Measurements from ENCODE around the gene COPG1. TPM values are rescaled to one million over a fixed set of nuclear protein-coding genes. Genes with fewer than 3 reads are reported as not detected.

COPG1 gene, protein sequence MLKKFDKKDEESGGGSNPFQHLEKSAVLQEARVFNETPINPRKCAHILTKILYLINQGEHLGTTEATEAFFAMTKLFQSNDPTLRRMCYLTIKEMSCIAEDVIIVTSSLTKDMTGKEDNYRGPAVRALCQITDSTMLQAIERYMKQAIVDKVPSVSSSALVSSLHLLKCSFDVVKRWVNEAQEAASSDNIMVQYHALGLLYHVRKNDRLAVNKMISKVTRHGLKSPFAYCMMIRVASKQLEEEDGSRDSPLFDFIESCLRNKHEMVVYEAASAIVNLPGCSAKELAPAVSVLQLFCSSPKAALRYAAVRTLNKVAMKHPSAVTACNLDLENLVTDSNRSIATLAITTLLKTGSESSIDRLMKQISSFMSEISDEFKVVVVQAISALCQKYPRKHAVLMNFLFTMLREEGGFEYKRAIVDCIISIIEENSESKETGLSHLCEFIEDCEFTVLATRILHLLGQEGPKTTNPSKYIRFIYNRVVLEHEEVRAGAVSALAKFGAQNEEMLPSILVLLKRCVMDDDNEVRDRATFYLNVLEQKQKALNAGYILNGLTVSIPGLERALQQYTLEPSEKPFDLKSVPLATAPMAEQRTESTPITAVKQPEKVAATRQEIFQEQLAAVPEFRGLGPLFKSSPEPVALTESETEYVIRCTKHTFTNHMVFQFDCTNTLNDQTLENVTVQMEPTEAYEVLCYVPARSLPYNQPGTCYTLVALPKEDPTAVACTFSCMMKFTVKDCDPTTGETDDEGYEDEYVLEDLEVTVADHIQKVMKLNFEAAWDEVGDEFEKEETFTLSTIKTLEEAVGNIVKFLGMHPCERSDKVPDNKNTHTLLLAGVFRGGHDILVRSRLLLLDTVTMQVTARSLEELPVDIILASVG
- total RNA-seq = 10 to 100 TPM; 64.6 to 95.8 (median 74.0) TPM

DNA sequence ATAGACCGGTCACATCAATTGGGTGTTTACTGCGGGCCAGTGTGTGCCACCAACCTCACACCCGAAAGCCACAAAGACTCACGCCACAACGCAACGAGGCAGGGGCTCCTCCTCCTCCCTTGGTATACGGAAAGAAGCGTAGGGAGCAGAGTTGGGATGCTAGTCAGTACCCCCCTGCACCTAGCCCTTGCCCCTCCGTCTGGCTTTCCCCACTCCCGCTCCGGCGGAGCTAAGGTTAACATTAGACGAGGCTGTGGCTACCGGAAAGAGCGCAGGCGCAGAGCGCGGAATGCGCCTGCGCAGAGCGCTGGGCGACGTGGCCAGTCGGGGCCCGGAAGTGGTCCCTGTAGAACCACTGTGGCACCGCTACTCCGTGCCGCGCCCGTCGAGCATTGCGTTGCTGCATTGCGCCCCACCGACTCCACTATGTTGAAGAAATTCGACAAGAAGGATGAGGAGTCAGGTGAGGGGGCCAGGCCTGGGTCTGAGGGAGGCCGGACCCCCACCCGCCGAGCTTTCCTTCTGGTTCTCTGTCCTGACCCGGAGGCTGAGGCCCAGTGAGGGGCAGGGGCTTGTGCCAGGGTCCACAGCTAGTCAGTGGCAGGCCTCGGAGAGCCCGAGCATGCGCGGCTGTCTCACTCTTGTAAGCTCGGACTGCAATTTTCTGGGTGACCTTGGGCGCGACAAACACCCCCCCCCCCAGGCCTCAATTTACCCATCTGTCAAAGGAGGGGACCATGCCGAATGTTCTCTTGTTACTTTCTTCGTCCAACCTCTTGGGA is at the start of gene COPG1:
Gene COPG1 (plus strand): TSS at position 323 of the 782 bp plus-strand sequence. CDS start 104 bp downstream, at position 427.
- H3K4me3 ChIP-seq = peak within 1 kb of the TSS; percentile 91 to 98
- H3K27ac ChIP-seq = peak within 1 kb of the TSS; percentile 73 to 91 (median 85)
- peak; percentile 94 for ATAC-seq
- H3K27me3 ChIP-seq = no peaks in the 10 kb centered on the region
- peaks cover 0 to 66% (median 20%) of the 10 kb centered on the region in 3 donors for H3K4me1 ChIP-seq
- TF ChIP-seq POLR2A (IDR thresholded peaks at IDR 0.05) = peak; percentile 93 to 94
- no peak for TF ChIP-seq EP300 (IDR thresholded peaks at IDR 0.05)
- peak; percentile 96 for TF ChIP-seq POLR2AphosphoS5 (IDR thresholded peaks at IDR 0.05)
- TF ChIP-seq, protein P1, sequence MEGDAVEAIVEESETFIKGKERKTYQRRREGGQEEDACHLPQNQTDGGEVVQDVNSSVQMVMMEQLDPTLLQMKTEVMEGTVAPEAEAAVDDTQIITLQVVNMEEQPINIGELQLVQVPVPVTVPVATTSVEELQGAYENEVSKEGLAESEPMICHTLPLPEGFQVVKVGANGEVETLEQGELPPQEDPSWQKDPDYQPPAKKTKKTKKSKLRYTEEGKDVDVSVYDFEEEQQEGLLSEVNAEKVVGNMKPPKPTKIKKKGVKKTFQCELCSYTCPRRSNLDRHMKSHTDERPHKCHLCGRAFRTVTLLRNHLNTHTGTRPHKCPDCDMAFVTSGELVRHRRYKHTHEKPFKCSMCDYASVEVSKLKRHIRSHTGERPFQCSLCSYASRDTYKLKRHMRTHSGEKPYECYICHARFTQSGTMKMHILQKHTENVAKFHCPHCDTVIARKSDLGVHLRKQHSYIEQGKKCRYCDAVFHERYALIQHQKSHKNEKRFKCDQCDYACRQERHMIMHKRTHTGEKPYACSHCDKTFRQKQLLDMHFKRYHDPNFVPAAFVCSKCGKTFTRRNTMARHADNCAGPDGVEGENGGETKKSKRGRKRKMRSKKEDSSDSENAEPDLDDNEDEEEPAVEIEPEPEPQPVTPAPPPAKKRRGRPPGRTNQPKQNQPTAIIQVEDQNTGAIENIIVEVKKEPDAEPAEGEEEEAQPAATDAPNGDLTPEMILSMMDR (IDR thresholded peaks at IDR 0.05) = peak in 1 of 4 experiments; percentile 6
- WGBS, 2 donors (ENCODE audit: low coverage in 1 of 2) = 0 to 1% methylated on average over 4 to 13 of the region's 48 CpGs
- no peaks in the 10 kb centered on the region for H3K9me3 ChIP-seq
- peaks cover 0 to 36% of the 10 kb centered on the region in 2 donors for H3K36me3 ChIP-seq

DNA sequence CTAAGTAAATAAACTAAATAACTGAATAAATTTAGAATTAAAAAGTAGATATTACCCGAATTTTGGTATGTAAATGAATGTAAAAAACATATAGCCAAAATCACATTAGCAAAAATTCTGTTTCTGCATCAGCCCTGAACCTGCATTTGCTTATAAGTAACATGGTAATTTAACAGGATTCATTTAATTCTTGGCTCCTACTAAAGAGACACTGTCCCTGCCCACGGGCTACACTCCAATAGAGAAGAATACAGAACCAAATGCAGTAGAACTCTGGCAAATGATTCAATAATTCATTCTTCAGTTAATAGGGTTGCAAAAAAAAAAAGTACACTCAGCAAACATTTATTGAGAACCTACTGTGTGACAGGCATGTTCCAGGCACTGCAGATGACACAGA is 44.9 kb upstream of the COPG1 start:
- no peaks in the 10 kb centered on the region for H3K9me3 ChIP-seq
- TF ChIP-seq POLR2AphosphoS5 (IDR thresholded peaks at IDR 0.05) (no peak), POLR2A (IDR thresholded peaks at IDR 0.05) (no peak), EP300 (IDR thresholded peaks at IDR 0.05) (no peak)
- TF ChIP-seq, protein P1 (IDR thresholded peaks at IDR 0.05) = no peak
- H3K36me3 ChIP-seq = no peaks in the 10 kb centered on the region
- no peak overlapping the region for H3K4me3 ChIP-seq
- peaks cover 0 to 13% (median 5%) of the 10 kb centered on the region in 3 donors for H3K4me1 ChIP-seq
- no peak overlapping the region for H3K27ac ChIP-seq
- no peak for ATAC-seq
- no peaks in the 10 kb centered on the region for H3K27me3 ChIP-seq
- WGBS, 2 donors (ENCODE audit: low coverage in 1 of 2) = 66 to 100% methylated on average over 1 to 2 of the region's 2 CpGs

DNA sequence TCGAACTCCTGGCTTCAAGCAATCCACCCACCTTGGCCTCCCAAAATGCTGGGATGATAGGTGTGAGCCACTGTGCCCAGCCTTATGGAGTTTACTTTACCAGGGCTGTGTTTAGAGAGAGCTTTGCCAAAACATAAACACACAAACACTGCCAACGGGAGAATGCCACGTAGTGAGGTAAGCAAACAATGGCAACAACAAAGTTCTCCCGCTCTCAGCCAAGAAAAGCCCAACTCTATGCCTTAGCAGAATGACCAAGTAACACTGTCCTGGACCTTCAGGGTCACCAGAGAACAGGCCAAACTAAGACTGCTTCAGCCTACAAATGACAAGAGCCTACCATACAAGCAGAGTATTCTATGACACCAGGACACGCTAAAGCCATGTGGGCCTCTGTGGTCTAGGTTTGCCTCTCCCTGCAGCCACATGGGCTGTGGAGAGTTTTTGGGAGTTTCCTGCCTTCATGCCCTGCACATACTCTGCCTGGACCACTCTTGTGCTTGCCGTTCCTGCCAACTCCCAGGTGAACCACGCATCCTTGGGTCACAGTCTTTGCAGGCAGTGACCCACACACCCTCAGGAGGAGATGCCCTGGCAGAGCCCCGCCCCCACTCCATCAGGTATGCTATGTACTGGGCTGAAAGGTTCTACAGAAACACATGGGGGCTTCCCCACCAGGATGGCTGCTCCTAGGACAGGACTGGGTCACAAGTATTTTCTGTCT is 44.1 kb upstream of the COPG1 start:
- no peak for ATAC-seq
- TF ChIP-seq POLR2A (IDR thresholded peaks at IDR 0.05) (no peak), EP300 (IDR thresholded peaks at IDR 0.05) (no peak), POLR2AphosphoS5 (IDR thresholded peaks at IDR 0.05) (no peak)
- TF ChIP-seq, protein P1 (IDR thresholded peaks at IDR 0.05) = no peak
- Histone ChIP-seq H3K4me1 (peaks cover 0 to 13% (median 5%) of the 10 kb centered on the region in 3 donors), H3K27me3 (no peaks in the 10 kb centered on the region), H3K4me3 (no peak overlapping the region), H3K27ac (no peak overlapping the region), H3K36me3 (no peaks in the 10 kb centered on the region), H3K9me3 (no peaks in the 10 kb centered on the region)
- WGBS, 2 donors (ENCODE audit: low coverage in 1 of 2) = 75 to 100% methylated on average over 1 to 4 of the region's 8 CpGs

DNA sequence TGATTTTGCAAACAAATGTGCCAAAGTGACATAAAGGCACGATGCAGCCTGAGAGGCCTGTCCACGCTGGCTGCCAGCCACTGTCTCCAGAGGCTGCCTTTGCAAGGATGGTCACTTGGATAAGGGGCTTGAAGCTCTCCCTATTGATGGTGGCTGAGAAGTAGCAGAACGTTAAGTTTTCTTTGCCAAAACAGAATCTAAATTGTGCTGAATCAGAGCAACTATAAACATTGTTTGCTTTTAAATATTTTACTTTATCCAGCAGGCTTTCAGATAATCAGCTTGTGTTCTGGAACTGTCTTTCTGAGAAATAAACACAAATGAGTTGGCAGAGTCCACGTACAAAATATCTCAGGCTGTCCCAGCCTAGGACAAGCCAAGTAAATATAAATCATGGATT is 41.9 kb upstream of the COPG1 start:
- Histone ChIP-seq H3K4me1 (peaks cover 0 to 26% (median 15%) of the 10 kb centered on the region in 3 donors), H3K9me3 (no peaks in the 10 kb centered on the region), H3K27ac (peak overlapping the region in 3 of 4 donors; percentile 22 to 61 (median 50)), H3K4me3 (no peak overlapping the region), H3K27me3 (no peaks in the 10 kb centered on the region), H3K36me3 (no peaks in the 10 kb centered on the region)
- ATAC-seq = no peak
- 21 to 44% methylated on average over 3 to 4 of the region's 4 CpGs for WGBS, 2 donors (ENCODE audit: low coverage in 1 of 2)
- TF ChIP-seq POLR2AphosphoS5 (IDR thresholded peaks at IDR 0.05) (peak; percentile 49), POLR2A (IDR thresholded peaks at IDR 0.05) (no peak), EP300 (IDR thresholded peaks at IDR 0.05) (no peak)
